NT2/D1 (cell line): ENCODE data around the gene DACH2.

ENCODE experiments used
- DNase-seq: peaks from one replicate; pipeline ENCODE4 v3.0.0-alpha.2; 2011; ENCODE audit warnings: low read depth, low spot score
- H3K27me3 ChIP-seq: 2 replicates; pipeline ENCODE4 v1.6.0; 2011; ENCODE audit warnings: mild to moderate bottlenecking; ENCODE audit not compliant: insufficient read length, insufficient read depth
- H3K36me3 ChIP-seq: 2 replicates; pipeline ENCODE4 v1.6.1; 2011; ENCODE audit warnings: mild to moderate bottlenecking, low read length, mixed read lengths; ENCODE audit not compliant: insufficient read depth, insufficient read length
- H3K4me1 ChIP-seq: 2 replicates; pipeline ENCODE4 v1.5.1; 2011; ENCODE audit not compliant: insufficient read depth, insufficient read length
- H3K4me3 ChIP-seq: 2 replicates; pipeline ENCODE4 v1.5.1; 2011; ENCODE audit warnings: low read depth; ENCODE audit not compliant: insufficient read length
- H3K9ac ChIP-seq: 2 replicates; pipeline ENCODE4 v1.6.0; 2011; ENCODE audit warnings: low read depth; ENCODE audit not compliant: insufficient read length
- H3K9me3 ChIP-seq: 2 replicates; pipeline ENCODE4 v1.5.1; 2011; ENCODE audit warnings: mild to moderate bottlenecking, low read length; ENCODE audit not compliant: insufficient read depth
- SUZ12 ChIP-seq: IDR thresholded peaks from 2 replicates; pipeline ENCODE4 v1.6.1; 2011; ENCODE audit not compliant: insufficient read length, insufficient read depth; ENCODE audit errors: extremely low read depth
- YY1 ChIP-seq: IDR thresholded peaks from 2 replicates; pipeline ENCODE4 v1.6.1; 2011; ENCODE audit not compliant: insufficient read length, insufficient read depth
- ZNF274 ChIP-seq: IDR thresholded peaks from 2 replicates; pipeline ENCODE4 v1.6.1; 2011; ENCODE audit warnings: mild to moderate bottlenecking, low read depth, low read length

The DACH2 gene

DNA sequence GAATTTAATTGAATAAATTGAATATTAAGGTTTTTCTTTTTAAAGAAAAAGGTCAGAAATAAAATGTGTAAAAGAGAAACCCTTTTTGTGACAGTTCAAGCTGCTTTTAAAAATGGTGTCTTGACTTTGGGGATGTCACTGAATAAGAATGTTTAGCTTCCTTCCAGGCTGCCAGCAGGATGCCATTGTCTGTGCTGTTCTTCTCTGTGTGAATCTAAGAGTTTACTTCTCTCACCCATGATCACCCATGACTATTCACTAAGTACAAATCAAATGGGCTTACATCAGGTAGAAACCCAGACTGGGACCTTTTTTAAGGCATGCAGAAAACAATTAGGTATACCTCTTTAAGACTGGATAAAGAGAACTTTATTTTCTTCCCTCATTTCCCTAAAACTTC, 115.3 kb downstream of the DACH2 start:
- peak; percentile 62 for DNase-seq
- no peaks in the 10 kb centered on the region for H3K36me3 ChIP-seq
- TF ChIP-seq ZNF274 (no peak), SUZ12 (no peak), YY1 (no peak)
- no peaks in the 10 kb centered on the region for H3K9me3 ChIP-seq
- no peaks in the 10 kb centered on the region for H3K4me1 ChIP-seq
- no peaks in the 10 kb centered on the region for H3K27me3 ChIP-seq
- no peak overlapping the region for H3K4me3 ChIP-seq
- no peak overlapping the region for H3K9ac ChIP-seq

DNA sequence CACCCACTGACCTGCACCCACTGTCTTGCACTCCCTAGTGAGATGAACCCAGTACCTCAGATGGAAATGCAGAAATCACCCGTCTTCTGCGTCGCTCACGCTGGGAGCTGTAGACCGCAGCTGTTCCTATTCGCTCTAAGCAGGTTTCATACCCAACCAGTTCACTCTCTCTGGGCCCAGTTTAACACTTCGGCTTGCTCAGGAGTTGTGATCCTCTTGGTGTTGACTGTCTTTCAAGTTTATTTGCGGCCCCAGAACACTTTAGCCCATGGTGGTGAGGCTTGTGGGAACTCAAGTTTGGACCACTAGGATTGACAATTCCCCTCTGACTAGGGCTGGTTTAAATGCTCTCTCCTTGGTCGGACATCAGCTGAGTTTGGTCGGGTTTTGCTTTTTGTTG, 147.0 kb downstream of the DACH2 start:
- H3K9ac ChIP-seq: no peak overlapping the region
- DNase-seq: no peak
- H3K27me3 ChIP-seq: no peaks in the 10 kb centered on the region
- TF ChIP-seq SUZ12 (no peak), YY1 (no peak), ZNF274 (no peak)
- H3K4me1 ChIP-seq: no peaks in the 10 kb centered on the region
- peak overlapping the region; percentile 26 for H3K4me3 ChIP-seq
- no peaks in the 10 kb centered on the region for H3K9me3 ChIP-seq
- H3K36me3 ChIP-seq: no peaks in the 10 kb centered on the region

- no peaks in the 10 kb centered on the region for H3K4me1 ChIP-seq
- H3K27me3 ChIP-seq: no peaks in the 10 kb centered on the region
- TF ChIP-seq SUZ12 (no peak), YY1 (no peak), ZNF274 (no peak)
- H3K4me3 ChIP-seq: no peak overlapping the region
- H3K9me3 ChIP-seq: peaks cover 32% of the 10 kb centered on the region
- no peak overlapping the region for H3K9ac ChIP-seq
- no peaks in the 10 kb centered on the region for H3K36me3 ChIP-seq
- no peak for DNase-seq
These were observed 174.7 kb downstream of the DACH2 start for GRCh38 chrX:86322913-86323312.

GRCh38 chrX:86329174-86329573, 180.9 kb downstream of the DACH2 start:
- Histone ChIP-seq H3K4me1 (no peaks in the 10 kb centered on the region), H3K4me3 (no peak overlapping the region), H3K9me3 (no peaks in the 10 kb centered on the region), H3K9ac (no peak overlapping the region), H3K27me3 (no peaks in the 10 kb centered on the region), H3K36me3 (no peaks in the 10 kb centered on the region)
- peak; percentile 1 for DNase-seq
- TF ChIP-seq SUZ12: no peak
- TF ChIP-seq ZNF274: no peak
- no peak for TF ChIP-seq YY1

GRCh38 chrX:86348669-86349068, 200.4 kb downstream of the DACH2 start:
- Histone ChIP-seq H3K36me3 (no peaks in the 10 kb centered on the region), H3K9ac (no peak overlapping the region), H3K4me1 (no peaks in the 10 kb centered on the region), H3K27me3 (no peaks in the 10 kb centered on the region), H3K4me3 (no peak overlapping the region), H3K9me3 (no peaks in the 10 kb centered on the region)
- no peak for DNase-seq
- no peak for TF ChIP-seq ZNF274
- no peak for TF ChIP-seq SUZ12
- no peak for TF ChIP-seq YY1

GRCh38 chrX:86349115-86349514, 200.9 kb downstream of the DACH2 start:
- Histone ChIP-seq H3K4me1 (no peaks in the 10 kb centered on the region), H3K27me3 (no peaks in the 10 kb centered on the region), H3K4me3 (no peak overlapping the region), H3K36me3 (no peaks in the 10 kb centered on the region), H3K9ac (no peak overlapping the region), H3K9me3 (no peaks in the 10 kb centered on the region)
- DNase-seq: no peak
- TF ChIP-seq YY1 (no peak), SUZ12 (no peak), ZNF274 (no peak)

GRCh38 chrX:86369847-86370630, 221.8 kb downstream of the DACH2 start:
- Histone ChIP-seq H3K4me1 (no peaks in the 10 kb centered on the region), H3K36me3 (no peaks in the 10 kb centered on the region), H3K4me3 (no peak overlapping the region), H3K9me3 (no peaks in the 10 kb centered on the region), H3K27me3 (no peaks in the 10 kb centered on the region), H3K9ac (no peak overlapping the region)
- DNase-seq: no peak
- TF ChIP-seq SUZ12: no peak
- no peak for TF ChIP-seq ZNF274
- TF ChIP-seq YY1: no peak

GRCh38 chrX:86370927-86371326, 222.7 kb downstream of the DACH2 start:
- no peaks in the 10 kb centered on the region for H3K4me1 ChIP-seq
- H3K36me3 ChIP-seq: no peaks in the 10 kb centered on the region
- H3K9ac ChIP-seq: no peak overlapping the region
- no peak overlapping the region for H3K4me3 ChIP-seq
- H3K27me3 ChIP-seq: no peaks in the 10 kb centered on the region
- no peaks in the 10 kb centered on the region for H3K9me3 ChIP-seq
- no peak for DNase-seq
- TF ChIP-seq YY1: no peak
- no peak for TF ChIP-seq SUZ12
- no peak for TF ChIP-seq ZNF274
